H1 (cell line): ENCODE results near the gene BCL2L11. TPM values are rescaled to one million over a fixed set of nuclear protein-coding genes. Genes with fewer than 3 reads are reported as not detected.

ENCODE experiments used
- CTCF ChIA-PET: fragments of 300-600 bp; sonication (Branson Sonifier 250); formaldehyde crosslinking; loops from one replicate; lab custom pipeline; 2021; ENCODE audit not compliant: partially characterized antibody; lab: Charles Lee
- POLR2A ChIA-PET: fragments of 300-600 bp; sonication (Branson Sonifier 250); formaldehyde crosslinking; loops from one replicate; lab custom pipeline; 2021; ENCODE audit warnings: inconsistent platforms; ENCODE audit not compliant: partially characterized antibody; lab: Charles Lee
- DNase-seq, 2 experiments: peaks; one replicate each; pipeline versions ENCODE4 v3.0.0 to v3.0.0-alpha.2; 2010 to 2022; ENCODE audit warnings: low spot score in 2 of 2, low read depth in 1 of 2, mixed read lengths in 1 of 2
- FAIRE-seq: peaks from 2 replicates; lab custom pipeline; 2011; peaks lifted over from hg19 to GRCh38; lab: Jason Lieb, UNC
- H2AFZ ChIP-seq: 2 replicates; pipeline ENCODE4 v1.8.1; 2012; ENCODE audit warnings: low read length, inconsistent platforms
- H2AK5ac ChIP-seq: 2 replicates; pipeline ENCODE4 v1.6.1; 2013; ENCODE audit warnings: low read depth, low read length
- H2BK120ac ChIP-seq: replicated peaks from 2 replicates; pipeline ENCODE3; 2013; ENCODE audit warnings: low read depth, low read length, inconsistent platforms
- H2BK12ac ChIP-seq: 2 replicates; pipeline ENCODE4 v1.6.1; 2013; ENCODE audit warnings: low read depth, low read length
- H2BK15ac ChIP-seq: 2 replicates; pipeline ENCODE4 v1.6.1; 2013; ENCODE audit warnings: low read length
- H2BK20ac ChIP-seq: 2 replicates; pipeline ENCODE4 v1.6.1; 2013; ENCODE audit warnings: low read length
- H2BK5ac ChIP-seq: 2 replicates; pipeline ENCODE4 v1.6.1; 2013; ENCODE audit warnings: low read depth, low read length
- H3K14ac ChIP-seq: 2 replicates; pipeline ENCODE4 v1.6.1; 2013; ENCODE audit warnings: inconsistent platforms; ENCODE audit not compliant: insufficient read length
- H3K18ac ChIP-seq: 2 replicates; pipeline ENCODE4 v1.6.1; 2013; ENCODE audit warnings: low read length; ENCODE audit errors: extremely low read depth
- H3K23ac ChIP-seq: 2 replicates; pipeline ENCODE4 v1.6.1; 2013; ENCODE audit warnings: inconsistent platforms; ENCODE audit not compliant: insufficient read length
- H3K23me2 ChIP-seq: 2 replicates; pipeline ENCODE4 v1.6.1; 2013; ENCODE audit warnings: low read depth, low read length
- H3K27ac ChIP-seq: 2 replicates; pipeline ENCODE4 v1.6.1; 2011; ENCODE audit warnings: low read depth, low read length, inconsistent platforms
- H3K27me3 ChIP-seq, 4 experiments: replicated peaks in 1 of 4; 1 replicate in 1 of 4; 2 replicates in 3 of 4; pipeline versions ENCODE4 v1.6.1 to v1.8.1; 2011 to 2013; ENCODE audit warnings: low read length in 3 of 4, mild to moderate bottlenecking in 3 of 4, inconsistent platforms in 2 of 4, mixed read lengths in 2 of 4, moderate library complexity in 1 of 4; ENCODE audit not compliant: control insufficient read depth in 3 of 4, insufficient read depth in 3 of 4; ENCODE audit errors: extremely low read depth in 1 of 4
- H3K36me3 ChIP-seq, 4 experiments: 2 replicates each; pipeline versions ENCODE4 v1.6.1 to v1.8.1; 2011 to 2013; ENCODE audit warnings: mild to moderate bottlenecking in 4 of 4, low read length in 3 of 4, moderate library complexity in 2 of 4, control low read depth in 1 of 4, inconsistent platforms in 1 of 4; ENCODE audit not compliant: insufficient read depth in 4 of 4, control insufficient read depth in 2 of 4
- H3K4ac ChIP-seq: replicated peaks from 2 replicates; pipeline ENCODE3; 2013; ENCODE audit warnings: low read length, low read depth, mixed read lengths, inconsistent platforms; ENCODE audit not compliant: insufficient read length
- H3K4me1 ChIP-seq, 4 experiments: replicated peaks in 1 of 4; 1 replicate in 1 of 4; 2 replicates in 3 of 4; pipeline versions ENCODE4 v1.6.1 to v1.8.1; 2011 to 2013; ENCODE audit warnings: low read length in 3 of 4, inconsistent platforms in 2 of 4, mixed read lengths in 1 of 4; ENCODE audit not compliant: insufficient read depth in 4 of 4, control insufficient read depth in 3 of 4
- H3K4me2 ChIP-seq, 2 experiments: 2 replicates each; pipeline versions ENCODE4 v1.6.1 to v1.8.1; 2011 to 2013; ENCODE audit warnings: low read depth in 2 of 2, low read length in 2 of 2, control low read depth in 1 of 2, inconsistent platforms in 1 of 2, mild to moderate bottlenecking in 1 of 2; ENCODE audit not compliant: insufficient read depth in 1 of 2
- H3K4me3 ChIP-seq, 4 experiments: fragments of 200-600, 300-600 bp in 1 of 4; sonication (generic), shearing (Covaris generic), sonication (Bioruptor Twin) in 1 of 4; 2 replicates each; pipeline versions ENCODE4 v1.5.1 to v1.8.1; 2011 to 2016; ENCODE audit warnings: low read length in 4 of 4, low read depth in 3 of 4, control low read depth in 2 of 4, inconsistent platforms in 2 of 4, mild to moderate bottlenecking in 2 of 4, mixed read lengths in 1 of 4, moderate library complexity in 1 of 4; ENCODE audit not compliant: insufficient read depth in 2 of 4; ENCODE audit errors: extremely low read depth in 1 of 4
- H3K56ac ChIP-seq: replicated peaks from 2 replicates; pipeline ENCODE3; 2013; ENCODE audit warnings: low read depth, mild to moderate bottlenecking, mixed read lengths, low read length, inconsistent platforms; ENCODE audit not compliant: insufficient read length
- H3K79me1 ChIP-seq: 2 replicates; pipeline ENCODE4 v1.6.1; 2013; ENCODE audit warnings: low read depth, low read length, control low read depth
- H3K79me2 ChIP-seq, 2 experiments: 2 replicates each; pipeline versions ENCODE4 v1.6.1 to v1.8.1; 2012 to 2013; ENCODE audit warnings: low read length in 2 of 2, mild to moderate bottlenecking in 2 of 2, inconsistent platforms in 1 of 2; ENCODE audit not compliant: insufficient read depth in 2 of 2, control insufficient read depth in 1 of 2
- H3K9ac ChIP-seq, 4 experiments: replicated peaks in 1 of 4; 1 replicate in 1 of 4; 2 replicates in 3 of 4; pipeline versions ENCODE4 v1.6.1 to v1.8.1; 2011 to 2013; ENCODE audit warnings: low read depth in 3 of 4, low read length in 3 of 4, control low read depth in 2 of 4, mild to moderate bottlenecking in 2 of 4, moderate library complexity in 2 of 4, inconsistent platforms in 1 of 4; ENCODE audit errors: extremely low read depth in 1 of 4
- H3K9me3 ChIP-seq, 2 experiments: 2 replicates each; pipeline versions ENCODE4 v1.6.1 to v1.8.1; 2012 to 2013; ENCODE audit warnings: mild to moderate bottlenecking in 2 of 2, moderate library complexity in 2 of 2, control low read depth in 1 of 2, inconsistent platforms in 1 of 2, low read depth in 1 of 2, low read length in 1 of 2, mixed read lengths in 1 of 2; ENCODE audit not compliant: insufficient read depth in 2 of 2
- H4K20me1 ChIP-seq, 2 experiments: replicated peaks in 1 of 2; 2 replicates each; pipeline versions ENCODE3 to v1.8.1; 2011 to 2013; ENCODE audit warnings: inconsistent platforms in 2 of 2, low read length in 2 of 2, mild to moderate bottlenecking in 1 of 2; ENCODE audit not compliant: insufficient read depth in 2 of 2, control insufficient read depth in 1 of 2
- H4K5ac ChIP-seq: 2 replicates; pipeline ENCODE4 v1.6.1; 2013; ENCODE audit warnings: low read length, low read depth, mixed read lengths, inconsistent platforms; ENCODE audit not compliant: insufficient read length
- H4K8ac ChIP-seq: 2 replicates; pipeline ENCODE4 v1.8.0; 2013; ENCODE audit warnings: mild to moderate bottlenecking, moderate library complexity, low read length, inconsistent platforms; ENCODE audit not compliant: insufficient read depth; ENCODE audit errors: extremely low read depth
- H4K91ac ChIP-seq: replicated peaks from 2 replicates; pipeline ENCODE3; 2013; ENCODE audit warnings: low read length, mixed read lengths, inconsistent platforms; ENCODE audit not compliant: insufficient read length
- ASH2L ChIP-seq: fragments of 200-600, 300-600 bp; sonication (generic); IDR thresholded peaks from one replicate; pipeline ENCODE4 v1.7.1; 2017; ENCODE audit warnings: low read length
- CEBPB ChIP-seq: IDR thresholded peaks from 2 replicates; pipeline ENCODE4 v1.6.1; 2012; ENCODE audit warnings: low read depth, low read length
- CHD2 ChIP-seq: IDR thresholded peaks from 2 replicates; pipeline ENCODE4 v1.6.1; 2012; ENCODE audit warnings: low read length, improper control_type of control experiment
- FOSL1 ChIP-seq: IDR thresholded peaks from 2 replicates; pipeline ENCODE4 v1.6.1; 2011; ENCODE audit warnings: mild to moderate bottlenecking, low read depth, low read length, moderate library complexity; ENCODE audit not compliant: insufficient read depth
- GABPA ChIP-seq: IDR thresholded peaks from 2 replicates; pipeline ENCODE4 v1.6.1; 2011; ENCODE audit warnings: mild to moderate bottlenecking, low read length, moderate library complexity, borderline replicate concordance; ENCODE audit not compliant: insufficient read depth
- GTF2F1 ChIP-seq: IDR thresholded peaks from 2 replicates; pipeline ENCODE4 v1.6.1; 2012; ENCODE audit warnings: low read depth, low read length, improper control_type of control experiment, borderline replicate concordance
- SIRT6 ChIP-seq: IDR thresholded peaks from one replicate; pipeline ENCODE4 v1.7.1; 2012; ENCODE audit warnings: low read length, inconsistent platforms
- SP2 ChIP-seq: IDR thresholded peaks from 2 replicates; pipeline ENCODE4 v1.6.1; 2012; ENCODE audit warnings: mild to moderate bottlenecking, low read length, inconsistent platforms
- TCF12 ChIP-seq: IDR thresholded peaks from 2 replicates; pipeline ENCODE4 v1.6.1; 2011; ENCODE audit warnings: low read depth, mild to moderate bottlenecking, low read length
- WGBS, 2 experiments: shearing (Covaris generic) in 1 of 2; methylation state at CpG; one replicate each; pipeline versions ENCODE4 v1.1.6 to v1.1.7; 2013 to 2015; ENCODE audit warnings: low lambda C conversion rate in 2 of 2, mixed read lengths in 2 of 2, inconsistent platforms in 1 of 2, low coverage in 1 of 2, missing lambda C conversion rate in 1 of 2; ENCODE audit not compliant: insufficient replicate concordance in 2 of 2, insufficient coverage in 1 of 2, insufficient read length in 1 of 2; ENCODE audit errors: extremely low coverage in 1 of 2, missing lambda C conversion rate in 1 of 2; 5-methylcytosine and 5-hydroxymethylcytosine counted together
- polyA plus RNA-seq, 7 experiments: library from polyadenylated mRNA; depleted of rRNA in 3 of 7; stranded (reverse) in 5 of 7; unstranded in 2 of 7; fragments of >200 nt in 5 of 7; fragments of 200-250 nt in 2 of 7; gene quantifications; 1 replicate in 5 of 7; 2 replicates in 1 of 7; 4 replicates in 1 of 7; pipeline versions ENCODE4 v1.2.1 to v1.2.3, GENCODE V29; 2011 to 2013; ENCODE audit warnings: missing spikeins in 2 of 7, mixed read lengths in 2 of 7
- total RNA-seq: library from RNA; stranded (reverse); fragmentation: NEBNext Ultra II Directional; extraction: Animal tissue kit (Norgen Biotek cat#: 25700); gene quantifications from 2 replicates; pipeline ENCODE4 v1.2.1, GENCODE V29; 2021
- TF ChIP-seq, protein P1 (sequence below), 3 experiments: IDR thresholded peaks; 1 replicate in 2 of 3; 2 replicates in 1 of 3; pipeline versions ENCODE4 v1.5.1 to v1.6.1; 2011; ENCODE audit warnings: low read length in 3 of 3, mild to moderate bottlenecking in 3 of 3, inconsistent platforms in 2 of 3, low read depth in 1 of 3, moderate library complexity in 1 of 3; ENCODE audit not compliant: insufficient read depth in 1 of 3; ENCODE audit errors: control extremely low read depth in 1 of 3

BCL2L11 gene
- total and polyA plus RNA-seq, 2 of the 8 experiments (the other 6 are each of a cell fraction or from before 2014, with no cell fraction given), result 7.5 to 22.9 TPM

DNA sequence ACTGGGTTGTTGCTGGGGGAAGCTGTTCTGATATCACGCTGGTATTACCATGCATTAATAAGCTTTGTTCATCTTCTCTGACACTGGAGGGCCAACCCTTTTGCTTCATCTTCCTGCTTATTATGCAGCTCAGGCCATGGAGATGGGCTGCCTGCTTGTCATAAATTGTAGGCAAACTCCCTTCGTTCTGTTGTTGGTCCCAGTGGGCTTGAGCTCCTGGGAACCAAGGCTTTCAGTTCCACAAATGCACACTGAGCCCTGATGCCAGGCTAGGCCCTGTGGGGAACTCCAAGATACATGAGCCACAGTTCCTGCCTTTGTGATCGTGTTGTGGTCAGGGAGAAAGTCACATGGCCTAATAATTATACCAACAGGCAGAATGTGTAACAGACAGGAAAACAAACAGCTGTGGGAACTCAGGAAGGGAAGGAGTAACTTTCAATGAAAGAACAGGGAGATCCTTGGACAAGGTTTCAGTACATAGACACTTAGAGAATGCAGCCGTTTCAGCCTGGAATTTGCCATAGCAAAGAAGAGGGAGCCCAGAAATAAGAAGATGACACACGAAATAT is 49.0 kb upstream of the BCL2L11 start:
- H2AFZ ChIP-seq, result no peak overlapping the region
- CTCF ChIA-PET, result interaction anchor here (1.3 to 2.8 kb wide), 4 partner anchors 12 to 220 kb away, joined by 3 to 9 read pairs (median 6); no protein-coding TSS in a partner anchor
- no peak overlapping the region for H3K14ac ChIP-seq
- H3K9ac ChIP-seq, result no peak overlapping the region
- no peak for DNase-seq
- no peak overlapping the region for H3K4ac ChIP-seq
- no peaks in the 10 kb centered on the region for H3K27me3 ChIP-seq
- H3K23ac ChIP-seq, result no peak overlapping the region
- no peak for FAIRE-seq
- no peak overlapping the region for H4K91ac ChIP-seq
- no peak overlapping the region for H2BK12ac ChIP-seq
- H2BK20ac ChIP-seq, result no peak overlapping the region
- H3K27ac ChIP-seq, result no peak overlapping the region
- no peak overlapping the region for H4K8ac ChIP-seq
- no peak overlapping the region for H4K5ac ChIP-seq
- no peak overlapping the region for H3K56ac ChIP-seq
- no peak overlapping the region for H3K18ac ChIP-seq
- no peak overlapping the region for H2BK120ac ChIP-seq
- peaks cover 0 to 5% (median 2%) of the 10 kb centered on the region in 4 experiments; a peak in 3 of 7 replicates for H3K4me1 ChIP-seq
- no peaks in the 10 kb centered on the region for H3K23me2 ChIP-seq
- H3K4me2 ChIP-seq, result no peak overlapping the region
- peaks cover 10% of the 10 kb centered on the region in 2 experiments; a peak in 3 of 4 replicates for H3K9me3 ChIP-seq
- no peaks in the 10 kb centered on the region for H3K79me1 ChIP-seq
- H3K79me2 ChIP-seq, result no peaks in the 10 kb centered on the region
- no peak overlapping the region for H3K4me3 ChIP-seq
- no peak overlapping the region for H2BK15ac ChIP-seq
- H4K20me1 ChIP-seq, result no peaks in the 10 kb centered on the region
- no peak overlapping the region for H2AK5ac ChIP-seq
- no peaks in the 10 kb centered on the region; a peak in 1 of 8 replicates for H3K36me3 ChIP-seq
- POLR2A ChIA-PET, result no interaction called here
- 85% methylated on average over 5 of the region's 5 CpGs; no CpG with 5 or more reads in 1 of the 2 experiments for WGBS, 2 experiments
- H2BK5ac ChIP-seq, result no peak overlapping the region
- TF ChIP-seq, protein P1, sequence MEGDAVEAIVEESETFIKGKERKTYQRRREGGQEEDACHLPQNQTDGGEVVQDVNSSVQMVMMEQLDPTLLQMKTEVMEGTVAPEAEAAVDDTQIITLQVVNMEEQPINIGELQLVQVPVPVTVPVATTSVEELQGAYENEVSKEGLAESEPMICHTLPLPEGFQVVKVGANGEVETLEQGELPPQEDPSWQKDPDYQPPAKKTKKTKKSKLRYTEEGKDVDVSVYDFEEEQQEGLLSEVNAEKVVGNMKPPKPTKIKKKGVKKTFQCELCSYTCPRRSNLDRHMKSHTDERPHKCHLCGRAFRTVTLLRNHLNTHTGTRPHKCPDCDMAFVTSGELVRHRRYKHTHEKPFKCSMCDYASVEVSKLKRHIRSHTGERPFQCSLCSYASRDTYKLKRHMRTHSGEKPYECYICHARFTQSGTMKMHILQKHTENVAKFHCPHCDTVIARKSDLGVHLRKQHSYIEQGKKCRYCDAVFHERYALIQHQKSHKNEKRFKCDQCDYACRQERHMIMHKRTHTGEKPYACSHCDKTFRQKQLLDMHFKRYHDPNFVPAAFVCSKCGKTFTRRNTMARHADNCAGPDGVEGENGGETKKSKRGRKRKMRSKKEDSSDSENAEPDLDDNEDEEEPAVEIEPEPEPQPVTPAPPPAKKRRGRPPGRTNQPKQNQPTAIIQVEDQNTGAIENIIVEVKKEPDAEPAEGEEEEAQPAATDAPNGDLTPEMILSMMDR (IDR thresholded peaks at IDR 0.05; ENCODE audit: control extremely low read depth in 1 of 3, insufficient read depth in 1 of 3, low read depth in 1 of 3, low read length in 3 of 3), result no peak
- TF ChIP-seq SP2, result no peak
- TF ChIP-seq TCF12, result no peak
- TF ChIP-seq ASH2L, result no peak
- no peak for TF ChIP-seq FOSL1
- no peak for TF ChIP-seq GTF2F1
- TF ChIP-seq SIRT6, result no peak
- TF ChIP-seq CHD2, result no peak
- TF ChIP-seq GABPA, result no peak
- no peak for TF ChIP-seq CEBPB
